Lung (tissue), 12 donors: ENCODE results near the gene IGFN1. TPM values are rescaled to one million over a fixed set of nuclear protein-coding genes. Genes with fewer than 3 reads are reported as not detected.

Source experiments
- ATAC-seq: fragments of 200-7000 bp; cut with Tn5 transposase; one replicate; pipeline ENCODE4 v1.9.1; 2020; ENCODE audit warnings: moderate number of reproducible peaks; ENCODE audit not compliant: insufficient read depth, low FRiP score
- DNase-seq, 3 donors: peaks; one replicate each; pipeline ENCODE4 v3.0.0-alpha.2; 2013 to 2017
- H3K27ac ChIP-seq, 2 donors: one replicate each; pipeline ENCODE4 v1.5.1; 2013; ENCODE audit warnings: mild to moderate bottlenecking in 2 of 2, moderate library complexity in 2 of 2, control low read depth in 1 of 2, inconsistent platforms in 1 of 2, low read depth in 1 of 2, low read length in 1 of 2
- H3K27me3 ChIP-seq, 3 donors: one replicate each; pipeline ENCODE4 v1.5.1; 2013; ENCODE audit warnings: low read length in 2 of 3; ENCODE audit not compliant: control insufficient read depth in 3 of 3, insufficient read depth in 3 of 3
- H3K36me3 ChIP-seq, 4 donors: one replicate each; pipeline ENCODE4 v1.5.1; 2013; ENCODE audit warnings: low read length in 4 of 4, mild to moderate bottlenecking in 1 of 4, moderate library complexity in 1 of 4; ENCODE audit not compliant: control insufficient read depth in 4 of 4, insufficient read depth in 4 of 4
- H3K4me1 ChIP-seq, 5 donors: one replicate each; pipeline ENCODE4 v1.5.1; 2013; ENCODE audit warnings: low read length in 5 of 5, mild to moderate bottlenecking in 2 of 5, moderate library complexity in 1 of 5; ENCODE audit not compliant: control insufficient read depth in 5 of 5, insufficient read depth in 5 of 5
- H3K4me3 ChIP-seq: one replicate; pipeline ENCODE4 v1.5.1; 2013; ENCODE audit warnings: mild to moderate bottlenecking, control low read depth, moderate library complexity
- H3K9ac ChIP-seq, 2 donors: one replicate each; pipeline ENCODE4 v1.5.1; 2013; ENCODE audit warnings: low read length in 2 of 2, control low read depth in 1 of 2; ENCODE audit not compliant: insufficient read depth in 1 of 2
- H3K9me3 ChIP-seq, 4 donors: one replicate each; pipeline ENCODE4 v1.5.1; 2013; ENCODE audit warnings: low read length in 3 of 4, mild to moderate bottlenecking in 1 of 4, moderate library complexity in 1 of 4; ENCODE audit not compliant: control insufficient read depth in 4 of 4, insufficient read depth in 3 of 4
- CTCF ChIP-seq: IDR thresholded peaks from 2 replicates; pipeline ENCODE4 v1.5.1; 2012; ENCODE audit warnings: mild to moderate bottlenecking; ENCODE audit errors: control extremely low read depth, extremely low read depth
- WGBS, 2 donors: extraction: QIAGEN DNeasy Blood & Tissue Kit; methylation state at CpG; one replicate each; pipeline ENCODE4 v1.1.7; 2013; 5-methylcytosine and 5-hydroxymethylcytosine counted together
- polyA plus RNA-seq, 2 donors: library from polyadenylated mRNA; stranded (reverse); fragments of 200-250 nt; gene quantifications; one replicate each; pipeline ENCODE4 v1.2.1, GENCODE V29; 2013
- total RNA-seq, 2 donors: library from RNA; depleted of rRNA in 1 of 2; stranded (reverse); fragments of >200 nt in 1 of 2; gene quantifications; one replicate each; pipeline ENCODE4 v1.2.1, GENCODE V29; 2014 to 2021
- donor health status: control.
- donor health status: control.
- donor health status: Bipolar disorder and iron deficiency.
- donor health status: healthy.
- donor health status: DM: yes; HTN: yes; CAD: no.

Gene IGFN1
- total and polyA plus RNA-seq, 4 donors = 0.25 to 3.6 (median 1.5) TPM

DNA sequence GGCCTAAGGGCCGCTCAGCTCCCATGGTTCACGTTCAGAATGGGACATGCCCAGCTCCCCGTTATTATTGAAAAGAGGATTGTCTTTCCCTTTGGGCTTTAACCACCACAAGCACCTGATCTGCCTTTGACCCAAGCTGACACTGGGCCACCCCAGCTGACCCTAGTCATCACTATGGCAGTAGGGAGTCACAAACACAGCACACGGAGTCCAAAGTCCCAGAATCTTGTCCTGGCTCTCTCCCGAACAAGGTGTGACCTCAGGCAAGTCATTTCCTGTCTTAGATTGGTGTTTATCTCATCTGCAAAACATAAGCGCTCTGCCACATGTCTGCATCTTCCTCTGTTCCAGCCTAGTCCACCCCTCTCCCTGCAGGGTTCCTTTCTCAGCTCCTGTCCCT is 31.5 kb downstream of the IGFN1 start:
- Histone ChIP-seq H3K27ac (no peak overlapping the region), H3K9me3 (no peaks in the 10 kb centered on the region), H3K36me3 (no peaks in the 10 kb centered on the region), H3K27me3 (no peaks in the 10 kb centered on the region), H3K4me1 (peaks cover 0 to 8% (median 0%) of the 10 kb centered on the region in 5 donors), H3K9ac (no peak overlapping the region), H3K4me3 (no peak overlapping the region)
- TF ChIP-seq CTCF = no peak
- no peak for ATAC-seq
- 83 to 93% methylated on average over 6 of the region's 6 CpGs for WGBS, 2 donors
- DNase-seq = no peak

DNA sequence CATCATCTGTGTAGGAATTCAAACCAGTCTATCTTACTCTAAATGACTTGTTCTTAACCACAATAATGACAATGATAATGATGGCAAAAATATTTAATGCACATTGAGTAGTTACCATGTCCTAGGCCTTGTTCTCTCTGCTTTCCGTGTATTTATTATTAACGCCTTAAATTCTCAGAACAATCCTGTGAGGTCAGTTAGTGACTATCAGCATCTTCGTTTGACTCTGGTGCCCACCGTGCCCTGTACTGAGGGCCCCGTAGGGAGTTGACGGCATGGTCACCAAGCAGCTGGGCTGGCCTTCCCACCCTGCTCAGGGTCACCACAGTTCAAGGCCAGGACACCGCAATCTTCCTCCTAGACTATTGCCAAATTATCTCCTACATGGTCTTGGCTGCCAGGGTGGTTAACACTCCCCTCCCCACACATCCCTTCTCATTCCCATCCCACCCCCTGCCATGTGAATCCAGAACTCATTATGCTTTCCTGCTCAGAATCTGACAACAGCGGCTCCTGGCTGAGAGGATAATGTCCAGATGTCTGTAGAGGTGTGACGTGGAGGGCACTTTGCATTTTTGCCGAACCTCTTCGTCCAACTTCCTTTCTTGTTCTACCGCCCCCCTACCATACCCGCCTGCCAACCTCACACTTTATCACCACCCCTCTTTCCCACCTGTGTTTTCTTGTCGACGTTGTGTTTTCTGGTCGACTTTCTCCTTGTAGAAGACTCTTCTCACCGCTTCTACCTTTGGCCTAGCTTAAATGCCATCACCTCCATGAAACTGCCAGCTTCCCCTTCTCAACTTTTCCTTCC is 33.4 kb downstream of the IGFN1 start:
- H3K27ac ChIP-seq = no peak overlapping the region
- no peak overlapping the region for H3K4me3 ChIP-seq
- peaks cover 0 to under 1% (median 0%) of the 10 kb centered on the region in 4 donors for H3K9me3 ChIP-seq
- 86% methylated on average over 17 of the region's 17 CpGs for WGBS, 2 donors
- no peak overlapping the region for H3K9ac ChIP-seq
- no peak for ATAC-seq
- H3K27me3 ChIP-seq = no peaks in the 10 kb centered on the region
- no peak for TF ChIP-seq CTCF
- no peaks in the 10 kb centered on the region for H3K4me1 ChIP-seq
- DNase-seq = no peak
- H3K36me3 ChIP-seq = no peaks in the 10 kb centered on the region

- no peak for ATAC-seq
- no peaks in the 10 kb centered on the region for H3K4me1 ChIP-seq
Measured at GRCh38 chr1:201224666-201225370, 34.2 kb downstream of the IGFN1 start.

More at GRCh38 chr1:201224666-201225370, 34.2 kb downstream of the IGFN1 start:
- no peaks in the 10 kb centered on the region for H3K27me3 ChIP-seq
- H3K36me3 ChIP-seq = no peaks in the 10 kb centered on the region
- no peak for DNase-seq
- no peak overlapping the region for H3K9ac ChIP-seq
- WGBS, 2 donors = 57 to 69% methylated on average over 7 of the region's 7 CpGs
- no peak overlapping the region for H3K4me3 ChIP-seq
- peaks cover 0 to 1% (median 0%) of the 10 kb centered on the region in 4 donors for H3K9me3 ChIP-seq
- no peak for TF ChIP-seq CTCF
- H3K27ac ChIP-seq = no peak overlapping the region
